Transverse colon (tissue), 4 donors: ENCODE measurements around the gene ARID3A. TPM values are rescaled to one million over a fixed set of nuclear protein-coding genes. Genes with fewer than 3 reads are reported as not detected.

Experiments
- DNase-seq: peaks from one replicate; pipeline ENCODE4 v3.0.0-alpha.2; 2019
- H3K27ac ChIP-seq, 4 donors: fragments of 200-600 bp; sonication (generic); 2 replicates each; pipeline ENCODE4 v1.5.1; 2016 to 2018; ENCODE audit warnings: inconsistent platforms in 4 of 4
- H3K27me3 ChIP-seq: fragments of 200-600 bp; sonication (generic); 2 replicates; pipeline ENCODE4 v1.5.1; 2017; ENCODE audit warnings: inconsistent platforms
- H3K36me3 ChIP-seq, 4 donors: fragments of 200-600 bp; sonication (generic); 2 replicates each; pipeline ENCODE4 v1.5.1; 2017 to 2019; ENCODE audit warnings: inconsistent platforms in 4 of 4
- H3K4me1 ChIP-seq, 4 donors: fragments of 200-600 bp; sonication (generic); 2 replicates each; pipeline ENCODE4 v1.5.1; 2017 to 2020; ENCODE audit warnings: inconsistent platforms in 4 of 4
- H3K4me3 ChIP-seq, 4 donors: fragments of 200-600 bp; sonication (generic); 1 replicate in 1 of 4; 2 replicates in 3 of 4; pipeline versions ENCODE4 v1.5.1 to v1.6.1; 2017 to 2019; ENCODE audit warnings: inconsistent platforms in 4 of 4
- H3K9me3 ChIP-seq, 2 donors: fragments of 200-600 bp; sonication (generic); 2 replicates each; pipeline ENCODE4 v1.5.1; 2017 to 2019; ENCODE audit warnings: inconsistent platforms in 2 of 2
- EP300 ChIP-seq: sonication (generic); formaldehyde crosslinking; IDR thresholded peaks from one replicate; pipeline ENCODE4 v1.6.1; 2017; ENCODE audit warnings: antibody characterized with exemption, low read depth
- POLR2A ChIP-seq: fragments of 450-650 bp; IDR thresholded peaks from one replicate; pipeline ENCODE4 v1.6.1; 2016; ENCODE audit warnings: antibody characterized with exemption, mild to moderate bottlenecking, moderate library complexity
- POLR2AphosphoS5 ChIP-seq, 3 donors: sonication (generic); formaldehyde crosslinking; IDR thresholded peaks; one replicate each; pipeline ENCODE4 v1.6.1; 2016; ENCODE audit warnings: antibody characterized with exemption in 3 of 3
- WGBS, 2 donors: methylation state at CpG; one replicate each; pipeline ENCODE4 v1.1.5; 2018; ENCODE audit warnings: low coverage in 1 of 2; 5-methylcytosine and 5-hydroxymethylcytosine counted together
- in situ Hi-C, 4 donors: fragments of 200-750 bp; cut with MboI; loops; one replicate each; pipeline versions ENCODE4 v1.15.0 to v1.15.1; 2017; ENCODE audit warnings: low sequenced_read_pairs in 3 of 4, low pct_ligation_motif_present in 1 of 4, low pct_unique_long_range_greater_than_20kb in 1 of 4
- intact Hi-C: fragments of 100-400 bp; cut with DNase I; formaldehyde crosslinking; loops from one replicate; pipeline ENCODE4 v1.15.1; 2023; ENCODE audit warnings: low total_unique reads
- total RNA-seq, 4 donors: library from RNA; depleted of rRNA; stranded (reverse); fragments of >200 nt; gene quantifications; one replicate each; pipeline ENCODE4 v1.1.0, GENCODE V29; 2016
- TF ChIP-seq, protein P1 (sequence below), 5 experiments: fragments of 200-600 bp in 3 of 5; fragments of 450-650 bp in 2 of 5; sonication (generic) in 3 of 5; IDR thresholded peaks; 1 replicate in 2 of 5; 2 replicates in 3 of 5; pipeline ENCODE4 v1.5.1; 2016 to 2017; ENCODE audit warnings: antibody characterized with exemption in 5 of 5, inconsistent platforms in 3 of 5, mild to moderate bottlenecking in 2 of 5, moderate library complexity in 1 of 5

The ARID3A gene
- total RNA-seq, 4 donors from 2014 or later, result 2.2 to 8.7 (median 4.3) TPM

DNA sequence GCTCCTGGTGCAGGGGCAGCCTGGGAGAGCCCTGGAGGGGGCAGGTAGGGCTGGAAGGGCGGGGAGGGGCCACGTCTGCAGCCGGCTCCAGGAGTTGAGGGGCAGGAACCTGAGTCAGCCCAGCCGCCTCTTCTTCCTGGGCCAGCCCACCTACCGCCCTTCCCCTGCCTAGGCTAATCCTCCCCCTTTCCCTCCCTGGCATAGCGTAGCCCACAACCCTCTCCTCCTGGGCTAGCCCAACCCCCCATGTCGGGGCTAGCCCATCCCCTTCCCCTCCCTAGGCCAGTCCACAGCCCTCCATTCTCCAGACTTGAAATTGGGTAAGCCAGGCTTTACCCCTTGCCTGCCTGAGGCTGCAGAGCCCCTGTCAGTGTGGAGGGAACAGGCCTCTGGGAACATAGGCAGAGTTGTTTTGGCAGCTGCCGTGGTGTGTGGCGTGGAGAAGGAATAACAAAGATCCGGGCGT lies 37.7 kb downstream of the ARID3A start:
- DNase-seq, result no peak
- in situ Hi-C loops (no loop called here), intact Hi-C loops (no loop called here)
- Histone ChIP-seq H3K27me3 (no peaks in the 10 kb centered on the region), H3K4me3 (no peak overlapping the region), H3K36me3 (peaks cover 0 to 16% (median 5%) of the 10 kb centered on the region in 4 donors), H3K9me3 (no peaks in the 10 kb centered on the region), H3K27ac (no peak overlapping the region), H3K4me1 (peaks cover 0 to 6% (median 3%) of the 10 kb centered on the region in 4 donors)
- WGBS, 2 donors, result 87% methylated on average over 3 to 11 of the region's 11 CpGs
- TF ChIP-seq POLR2A (no peak), EP300 (no peak), POLR2AphosphoS5 (IDR thresholded peaks at IDR 0.05) (no peak)
- TF ChIP-seq, protein P1, sequence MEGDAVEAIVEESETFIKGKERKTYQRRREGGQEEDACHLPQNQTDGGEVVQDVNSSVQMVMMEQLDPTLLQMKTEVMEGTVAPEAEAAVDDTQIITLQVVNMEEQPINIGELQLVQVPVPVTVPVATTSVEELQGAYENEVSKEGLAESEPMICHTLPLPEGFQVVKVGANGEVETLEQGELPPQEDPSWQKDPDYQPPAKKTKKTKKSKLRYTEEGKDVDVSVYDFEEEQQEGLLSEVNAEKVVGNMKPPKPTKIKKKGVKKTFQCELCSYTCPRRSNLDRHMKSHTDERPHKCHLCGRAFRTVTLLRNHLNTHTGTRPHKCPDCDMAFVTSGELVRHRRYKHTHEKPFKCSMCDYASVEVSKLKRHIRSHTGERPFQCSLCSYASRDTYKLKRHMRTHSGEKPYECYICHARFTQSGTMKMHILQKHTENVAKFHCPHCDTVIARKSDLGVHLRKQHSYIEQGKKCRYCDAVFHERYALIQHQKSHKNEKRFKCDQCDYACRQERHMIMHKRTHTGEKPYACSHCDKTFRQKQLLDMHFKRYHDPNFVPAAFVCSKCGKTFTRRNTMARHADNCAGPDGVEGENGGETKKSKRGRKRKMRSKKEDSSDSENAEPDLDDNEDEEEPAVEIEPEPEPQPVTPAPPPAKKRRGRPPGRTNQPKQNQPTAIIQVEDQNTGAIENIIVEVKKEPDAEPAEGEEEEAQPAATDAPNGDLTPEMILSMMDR (IDR thresholded peaks at IDR 0.05), result no peak

- H3K4me3 ChIP-seq, result no peak overlapping the region
- intact Hi-C loops, result no loop called here
- no peak overlapping the region for H3K27ac ChIP-seq
- 96% methylated on average over 15 of the region's 16 CpGs; no CpG with 5 or more reads in 1 of the 2 donors for WGBS, 2 donors
- DNase-seq, result no peak
- H3K4me1 ChIP-seq, result peaks cover 0 to 6% (median 3%) of the 10 kb centered on the region in 4 donors
- H3K27me3 ChIP-seq, result no peaks in the 10 kb centered on the region
- TF ChIP-seq, protein P1 (IDR thresholded peaks at IDR 0.05), result no peak
- TF ChIP-seq POLR2AphosphoS5 (IDR thresholded peaks at IDR 0.05), result no peak
- TF ChIP-seq EP300, result no peak
- TF ChIP-seq POLR2A, result no peak
- in situ Hi-C loops, result no loop called here
- no peaks in the 10 kb centered on the region for H3K9me3 ChIP-seq
- H3K36me3 ChIP-seq, result peaks cover 0 to 20% (median 6%) of the 10 kb centered on the region in 4 donors
Observed at GRCh38 chr19:964116-964520, 38.3 kb downstream of the ARID3A start.

GRCh38 chr19:964761-965694 lies 39.2 kb downstream of the ARID3A start:
- H3K4me3 ChIP-seq, result no peak overlapping the region
- H3K27ac ChIP-seq, result no peak overlapping the region
- no peaks in the 10 kb centered on the region for H3K27me3 ChIP-seq
- TF ChIP-seq EP300, result no peak
- no peak for TF ChIP-seq POLR2A
- no peak for TF ChIP-seq POLR2AphosphoS5 (IDR thresholded peaks at IDR 0.05)
- TF ChIP-seq, protein P1 (IDR thresholded peaks at IDR 0.05), result no peak
- no peaks in the 10 kb centered on the region for H3K9me3 ChIP-seq
- peaks cover 0 to 22% (median 10%) of the 10 kb centered on the region in 4 donors for H3K36me3 ChIP-seq
- DNase-seq, result no peak
- intact Hi-C loops, result no loop called here
- H3K4me1 ChIP-seq, result peaks cover 0 to 6% (median 3%) of the 10 kb centered on the region in 4 donors
- in situ Hi-C loops, result no loop called here
- 95% methylated on average over 3 to 18 of the region's 19 CpGs for WGBS, 2 donors

DNA sequence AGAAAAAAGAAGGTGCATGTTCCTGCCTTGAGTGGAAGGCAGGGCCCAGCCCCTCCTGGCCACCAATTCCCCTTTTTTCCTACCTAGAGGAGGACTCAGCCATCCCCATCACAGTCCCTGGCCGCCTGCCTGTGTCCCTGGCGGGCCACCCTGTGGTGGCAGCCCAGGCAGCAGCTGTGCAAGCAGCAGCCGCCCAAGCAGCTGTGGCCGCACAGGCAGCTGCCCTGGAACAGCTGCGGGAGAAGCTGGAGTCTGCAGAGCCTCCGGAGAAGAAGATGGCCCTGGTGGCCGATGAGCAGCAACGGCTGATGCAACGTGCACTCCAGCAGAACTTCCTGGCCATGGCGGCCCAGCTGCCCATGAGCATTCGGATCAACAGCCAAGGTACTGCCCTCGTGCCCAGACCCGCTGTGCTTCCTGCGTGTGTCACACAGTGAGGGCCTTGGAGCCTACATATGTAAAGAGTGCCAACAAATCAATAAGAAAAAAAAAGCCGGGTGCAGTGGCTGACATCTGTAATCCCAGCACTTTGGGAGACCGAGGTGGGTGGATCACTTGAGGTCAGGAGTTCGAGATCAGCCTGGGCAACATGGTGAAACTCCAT lies 40.8 kb downstream of the ARID3A start:
- intact Hi-C loops (no loop called here), in situ Hi-C loops (no loop called here)
- TF ChIP-seq POLR2A (no peak), EP300 (no peak), POLR2AphosphoS5 (IDR thresholded peaks at IDR 0.05) (no peak)
- TF ChIP-seq, protein P1 (IDR thresholded peaks at IDR 0.05), result no peak
- peaks cover 8% of the 10 kb centered on the region in 2 donors for H3K9me3 ChIP-seq
- H3K27me3 ChIP-seq, result no peaks in the 10 kb centered on the region
- no peak overlapping the region for H3K4me3 ChIP-seq
- peaks cover 0 to 6% (median 3%) of the 10 kb centered on the region in 4 donors for H3K4me1 ChIP-seq
- WGBS, 2 donors, result 87 to 100% methylated on average over 1 to 17 of the region's 17 CpGs
- peaks cover 0 to 35% (median 18%) of the 10 kb centered on the region in 4 donors for H3K36me3 ChIP-seq
- DNase-seq, result no peak
- no peak overlapping the region for H3K27ac ChIP-seq
